Esophagus muscularis mucosa (tissue), 4 donors: Measurements from ENCODE around the gene PRR12. TPM values are rescaled to one million over a fixed set of nuclear protein-coding genes. Genes with fewer than 3 reads are reported as not detected.

Source experiments
- DNase-seq: peaks from one replicate; pipeline ENCODE4 v3.0.0-alpha.2; 2017; ENCODE audit errors: extremely low spot score
- H3K27ac ChIP-seq, 4 donors: fragments of 200-600 bp; sonication (generic); replicated peaks in 1 of 4; 1 replicate in 3 of 4; 2 replicates in 1 of 4; pipeline ENCODE4 v1.5.1; 2016 to 2019; ENCODE audit warnings: mild to moderate bottlenecking in 1 of 4
- H3K27me3 ChIP-seq, 4 donors: fragments of 200-600 bp; sonication (generic); one replicate each; pipeline versions ENCODE4 v1.5.1 to v1.6.0; 2016 to 2019
- H3K36me3 ChIP-seq, 4 donors: fragments of 200-600 bp; sonication (generic); one replicate each; pipeline ENCODE4 v1.5.1; 2016 to 2019
- H3K4me1 ChIP-seq, 4 donors: fragments of 200-600 bp; sonication (generic); one replicate each; pipeline ENCODE4 v1.5.1; 2016 to 2019
- H3K4me3 ChIP-seq, 4 donors: fragments of 200-600 bp; sonication (generic); 1 replicate in 2 of 4; 2 replicates in 2 of 4; pipeline ENCODE4 v1.5.1; 2016 to 2019; ENCODE audit warnings: mild to moderate bottlenecking in 4 of 4, moderate library complexity in 1 of 4
- H3K9me3 ChIP-seq, 4 donors: fragments of 200-600 bp; sonication (generic); 1 replicate in 3 of 4; 2 replicates in 1 of 4; pipeline ENCODE4 v1.5.1; 2016 to 2019
- EP300 ChIP-seq: sonication (generic); formaldehyde crosslinking; IDR thresholded peaks from one replicate; pipeline ENCODE4 v1.6.1; 2017; ENCODE audit warnings: antibody characterized with exemption
- POLR2A ChIP-seq: fragments of 450-650 bp; IDR thresholded peaks from one replicate; pipeline ENCODE4 v1.6.1; 2017; ENCODE audit warnings: antibody characterized with exemption, moderate library complexity, mild to moderate bottlenecking, low read depth
- POLR2AphosphoS5 ChIP-seq, 2 donors: sonication (generic); formaldehyde crosslinking; IDR thresholded peaks; one replicate each; pipeline ENCODE4 v1.6.1; 2017; ENCODE audit warnings: antibody characterized with exemption in 2 of 2
- WGBS: methylation state at CpG from one replicate; pipeline ENCODE4 v1.1.5; 2018; 5-methylcytosine and 5-hydroxymethylcytosine counted together
- intact Hi-C: fragments of 100-400 bp; cut with DNase I; formaldehyde crosslinking; loops from one replicate; pipeline ENCODE4 v1.15.1; 2023
- total RNA-seq, 4 donors: library from RNA; depleted of rRNA; stranded (reverse); fragments of >200 nt; gene quantifications; one replicate each; pipeline versions ENCODE4 v1.1.0 to v1.2.1, GENCODE V29; 2016
- TF ChIP-seq, protein P1 (sequence below), 3 experiments: fragments of 200-600 bp in 2 of 3; fragments of 450-650 bp in 1 of 3; sonication (generic) in 2 of 3; IDR thresholded peaks; one replicate each; pipeline ENCODE4 v1.5.1; 2017 to 2019; ENCODE audit warnings: antibody characterized with exemption in 3 of 3, mild to moderate bottlenecking in 2 of 3, moderate library complexity in 1 of 3

PRR12 gene
- total RNA-seq, 4 donors from 2014 or later = 9.4 to 29.1 (median 16.3) TPM

GRCh38 chr19:49594993-49595818 lies 4.2 kb downstream of the PRR12 start:
- intact Hi-C loops = loop anchor here (5.0 kb wide), 1 partner anchor 82 kb away; the partner anchor contains the start of gene PRMT1
- DNase-seq = no peak
- peaks cover 22 to 41% (median 38%) of the 10 kb centered on the region in 4 donors for H3K4me1 ChIP-seq
- peaks cover 48 to 63% (median 61%) of the 10 kb centered on the region in 4 donors for H3K36me3 ChIP-seq
- no peaks in the 10 kb centered on the region for H3K27me3 ChIP-seq
- H3K27ac ChIP-seq = peak overlapping the region; percentile 84 to 96 (median 94)
- TF ChIP-seq POLR2AphosphoS5 (IDR thresholded peaks at IDR 0.05) = no peak
- no peak for TF ChIP-seq EP300
- TF ChIP-seq, protein P1, sequence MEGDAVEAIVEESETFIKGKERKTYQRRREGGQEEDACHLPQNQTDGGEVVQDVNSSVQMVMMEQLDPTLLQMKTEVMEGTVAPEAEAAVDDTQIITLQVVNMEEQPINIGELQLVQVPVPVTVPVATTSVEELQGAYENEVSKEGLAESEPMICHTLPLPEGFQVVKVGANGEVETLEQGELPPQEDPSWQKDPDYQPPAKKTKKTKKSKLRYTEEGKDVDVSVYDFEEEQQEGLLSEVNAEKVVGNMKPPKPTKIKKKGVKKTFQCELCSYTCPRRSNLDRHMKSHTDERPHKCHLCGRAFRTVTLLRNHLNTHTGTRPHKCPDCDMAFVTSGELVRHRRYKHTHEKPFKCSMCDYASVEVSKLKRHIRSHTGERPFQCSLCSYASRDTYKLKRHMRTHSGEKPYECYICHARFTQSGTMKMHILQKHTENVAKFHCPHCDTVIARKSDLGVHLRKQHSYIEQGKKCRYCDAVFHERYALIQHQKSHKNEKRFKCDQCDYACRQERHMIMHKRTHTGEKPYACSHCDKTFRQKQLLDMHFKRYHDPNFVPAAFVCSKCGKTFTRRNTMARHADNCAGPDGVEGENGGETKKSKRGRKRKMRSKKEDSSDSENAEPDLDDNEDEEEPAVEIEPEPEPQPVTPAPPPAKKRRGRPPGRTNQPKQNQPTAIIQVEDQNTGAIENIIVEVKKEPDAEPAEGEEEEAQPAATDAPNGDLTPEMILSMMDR (IDR thresholded peaks at IDR 0.05) = no peak
- no peak for TF ChIP-seq POLR2A
- H3K9me3 ChIP-seq = no peaks in the 10 kb centered on the region
- no peak overlapping the region for H3K4me3 ChIP-seq
- WGBS = 92% methylated on average over 17 of the region's 35 CpGs

- TF ChIP-seq POLR2AphosphoS5 (IDR thresholded peaks at IDR 0.05) (no peak), POLR2A (no peak), EP300 (no peak)
- TF ChIP-seq, protein P1 (IDR thresholded peaks at IDR 0.05) = no peak
- H3K4me3 ChIP-seq = no peak overlapping the region
- H3K36me3 ChIP-seq = peaks cover 50 to 70% (median 68%) of the 10 kb centered on the region in 4 donors
- 89% methylated on average over 17 of the region's 32 CpGs for WGBS
- H3K27me3 ChIP-seq = no peaks in the 10 kb centered on the region
- no peak for DNase-seq
- intact Hi-C loops = no loop called here
- peak overlapping the region in 3 of 4 donors; percentile 11 to 94 (median 20) for H3K27ac ChIP-seq
- peaks cover 22 to 40% (median 36%) of the 10 kb centered on the region in 4 donors for H3K4me1 ChIP-seq
- H3K9me3 ChIP-seq = no peaks in the 10 kb centered on the region
Measured at GRCh38 chr19:49595819-49596404, 4.9 kb downstream of the PRR12 start.

DNA sequence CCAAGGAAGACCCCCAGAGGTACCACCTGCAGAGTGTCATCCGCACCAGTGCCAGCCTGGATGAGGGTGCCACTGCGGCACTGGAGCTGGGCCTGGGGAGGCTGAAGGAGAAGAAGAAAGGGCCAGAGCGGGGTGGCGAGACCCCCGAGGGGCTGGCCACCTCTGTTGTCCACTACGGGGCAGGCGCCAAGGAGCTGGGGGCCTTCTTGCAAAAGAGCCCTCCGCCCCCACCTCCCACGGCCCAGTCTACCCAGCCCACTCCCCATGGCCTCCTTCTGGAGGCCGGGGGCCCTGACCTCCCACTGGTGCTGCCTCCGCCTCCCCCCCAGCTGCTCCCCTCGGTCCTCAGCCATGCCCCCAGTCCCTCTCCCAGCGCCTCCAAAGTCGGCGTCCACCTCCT lies 5.4 kb downstream of the PRR12 start:
- WGBS = 91% methylated on average over 11 of the region's 15 CpGs

DNA sequence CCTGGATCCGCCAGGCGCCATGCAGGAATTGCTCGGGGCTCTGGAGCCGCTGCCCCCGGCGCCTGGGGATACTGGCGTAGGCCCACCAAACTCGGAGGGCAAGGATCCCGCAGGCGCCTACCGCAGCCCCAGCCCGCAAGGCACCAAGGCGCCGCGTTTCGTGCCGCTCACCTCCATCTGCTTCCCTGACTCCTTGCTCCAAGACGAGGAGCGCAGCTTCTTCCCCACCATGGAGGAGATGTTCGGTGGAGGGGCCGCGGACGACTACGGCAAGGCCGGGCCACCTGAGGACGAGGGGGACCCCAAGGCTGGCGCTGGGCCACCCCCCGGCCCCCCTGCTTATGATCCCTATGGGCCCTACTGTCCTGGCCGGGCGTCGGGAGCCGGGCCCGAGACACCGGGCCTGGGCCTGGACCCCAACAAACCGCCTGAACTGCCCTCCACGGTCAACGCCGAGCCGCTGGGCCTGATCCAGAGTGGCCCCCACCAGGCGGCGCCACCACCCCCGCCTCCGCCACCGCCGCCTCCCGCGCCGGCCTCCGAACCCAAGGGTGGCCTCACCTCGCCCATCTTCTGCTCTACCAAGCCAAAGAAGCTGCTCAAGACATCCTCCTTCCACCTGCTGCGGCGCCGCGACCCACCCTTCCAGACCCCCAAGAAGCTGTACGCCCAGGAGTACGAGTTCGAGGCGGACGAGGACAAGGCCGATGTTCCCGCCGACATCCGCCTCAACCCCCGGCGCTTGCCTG lies 6.1 kb downstream of the PRR12 start:
- H3K4me1 ChIP-seq = peaks cover 20 to 38% (median 33%) of the 10 kb centered on the region in 4 donors
- H3K27me3 ChIP-seq = no peaks in the 10 kb centered on the region
- 92% methylated on average over 32 of the region's 65 CpGs for WGBS
- TF ChIP-seq POLR2AphosphoS5 (IDR thresholded peaks at IDR 0.05) = no peak
- TF ChIP-seq, protein P1 (IDR thresholded peaks at IDR 0.05) = no peak
- TF ChIP-seq POLR2A = no peak
- TF ChIP-seq EP300 = no peak
- DNase-seq = no peak
- no peaks in the 10 kb centered on the region for H3K9me3 ChIP-seq
- H3K27ac ChIP-seq = no peak overlapping the region
- H3K36me3 ChIP-seq = peaks cover 61 to 82% (median 80%) of the 10 kb centered on the region in 4 donors
- intact Hi-C loops = no loop called here
- H3K4me3 ChIP-seq = no peak overlapping the region

More for the DNA sequence above, 5.4 kb downstream of the PRR12 start:
- Histone ChIP-seq H3K9me3 (no peaks in the 10 kb centered on the region), H3K4me1 (peaks cover 22 to 40% (median 36%) of the 10 kb centered on the region in 4 donors), H3K27ac (no peak overlapping the region), H3K36me3 (peaks cover 54 to 75% (median 73%) of the 10 kb centered on the region in 4 donors), H3K4me3 (no peak overlapping the region), H3K27me3 (no peaks in the 10 kb centered on the region)
- DNase-seq = no peak
- intact Hi-C loops = no loop called here
- no peak for TF ChIP-seq EP300
- TF ChIP-seq POLR2AphosphoS5 (IDR thresholded peaks at IDR 0.05) = no peak
- TF ChIP-seq, protein P1 (IDR thresholded peaks at IDR 0.05) = no peak
- no peak for TF ChIP-seq POLR2A
